Erythroblast (primary cell): Measurements from ENCODE around the gene FLRT3.

Experiments used
- GATA1 ChIP-seq: IDR thresholded peaks from 2 replicates; pipeline ENCODE4 v1.6.1; 2011; ENCODE audit warnings: low read depth, mild to moderate bottlenecking, control low read depth, low read length, moderate library complexity
- POLR2A ChIP-seq: IDR thresholded peaks from 2 replicates; pipeline ENCODE4 v1.6.1; 2011; ENCODE audit warnings: mild to moderate bottlenecking, low read length

DNA sequence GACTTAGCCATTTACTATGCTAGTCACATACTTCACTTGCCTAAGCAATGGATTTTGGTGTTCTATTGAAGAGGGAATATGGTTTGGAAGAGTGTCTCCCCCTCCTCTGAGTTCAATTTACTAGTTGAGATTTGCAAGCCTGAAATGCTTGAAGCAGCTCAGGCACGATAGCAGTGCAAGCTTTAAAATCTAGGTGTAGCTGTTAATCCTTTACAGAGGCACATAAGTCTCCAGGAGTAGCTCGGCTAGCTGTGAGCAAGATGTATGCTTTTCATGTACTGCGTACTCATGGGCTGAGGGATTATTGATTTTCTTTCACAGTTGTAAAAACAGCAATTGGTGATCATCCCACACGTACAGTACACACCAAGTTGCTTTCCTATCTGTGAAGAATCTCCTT, 726 bp downstream of the FLRT3 start:
- TF ChIP-seq GATA1 (no peak), POLR2A (no peak)
